Activated naive CD4-positive, alpha-beta T cell treated with anti-CD3 and anti-CD28 coated beads for 36 hours (primary cell): ENCODE data around the gene CSAG3. TPM values are rescaled to one million over a fixed set of nuclear protein-coding genes. Genes with fewer than 3 reads are reported as not detected.
"Not testable (repeated sequence)": the region's sequence is repeated elsewhere in the genome, so short reads cannot be mapped to it uniquely, and the experiment has no call there.

Source experiments
- CTCF ChIA-PET: fragments of 350-600 bp; sonication (Branson Sonifier 250); formaldehyde crosslinking; loops from one replicate; lab custom pipeline; 2021; ENCODE audit warnings: antibody characterized with exemption; lab: Charles Lee
- DNase-seq: peaks from one replicate; pipeline ENCODE4 v3.0.0-alpha.2; 2020
- H3K27ac Mint-ChIP-seq: one replicate; pipeline ENCODE4 v1.8.0; 2021; ENCODE audit warnings: mild to moderate bottlenecking, mixed read lengths
- H3K27me3 Mint-ChIP-seq: one replicate; pipeline ENCODE4 v1.8.0; 2021; ENCODE audit warnings: low read depth, mixed read lengths
- H3K36me3 Mint-ChIP-seq: one replicate; pipeline ENCODE4 v1.8.0; 2021; ENCODE audit warnings: low read depth, mixed read lengths
- H3K4me1 Mint-ChIP-seq: one replicate; pipeline ENCODE4 v1.8.0; 2021; ENCODE audit warnings: low read depth, mixed read lengths
- H3K4me3 Mint-ChIP-seq: one replicate; pipeline ENCODE4 v1.8.0; 2021; ENCODE audit warnings: mild to moderate bottlenecking, moderate library complexity, mixed read lengths
- H3K9me3 Mint-ChIP-seq: one replicate; pipeline ENCODE4 v1.8.0; 2021; ENCODE audit warnings: mixed read lengths
- intact Hi-C: fragments of 100-400 bp; cut with micrococcal nuclease; formaldehyde crosslinking; loops from one replicate; pipeline ENCODE4 v1.15.1; 2023
- total RNA-seq, 2 experiments: library from RNA; stranded (reverse); gene quantifications; one replicate each; pipeline ENCODE4 v1.2.3, GENCODE V29; 2021

CSAG3 gene
- total RNA-seq, 2 experiments from 2014 or later: 0.26 to 0.74 TPM

GRCh38 chrX:152754871-152755270 is 4.1 kb upstream of the CSAG3 start:
- H3K9me3 Mint-ChIP-seq, H3K4me1 Mint-ChIP-seq, H3K4me3 Mint-ChIP-seq, DNase-seq, H3K27me3 Mint-ChIP-seq, H3K36me3 Mint-ChIP-seq, intact Hi-C loops, H3K27ac Mint-ChIP-seq, CTCF ChIA-PET: not testable (repeated sequence)

GRCh38 chrX:152759544-152759943 is 526 bp downstream of the CSAG3 start:
- H3K36me3 Mint-ChIP-seq, H3K4me3 Mint-ChIP-seq, H3K4me1 Mint-ChIP-seq, H3K27me3 Mint-ChIP-seq, H3K9me3 Mint-ChIP-seq, CTCF ChIA-PET, intact Hi-C loops, DNase-seq, H3K27ac Mint-ChIP-seq: not testable (repeated sequence)

- H3K9me3 Mint-ChIP-seq, intact Hi-C loops, H3K27me3 Mint-ChIP-seq, DNase-seq, H3K36me3 Mint-ChIP-seq, CTCF ChIA-PET, H3K4me1 Mint-ChIP-seq, H3K4me3 Mint-ChIP-seq, H3K27ac Mint-ChIP-seq: not testable (repeated sequence)
Measured at GRCh38 chrX:152761582-152761981, 2.6 kb downstream of the CSAG3 start.

GRCh38 chrX:152766562-152766961 is 7.5 kb downstream of the CSAG3 start:
- H3K9me3 Mint-ChIP-seq, H3K36me3 Mint-ChIP-seq, H3K4me3 Mint-ChIP-seq, H3K27me3 Mint-ChIP-seq, CTCF ChIA-PET, H3K4me1 Mint-ChIP-seq, H3K27ac Mint-ChIP-seq, intact Hi-C loops, DNase-seq: not testable (repeated sequence)

DNA sequence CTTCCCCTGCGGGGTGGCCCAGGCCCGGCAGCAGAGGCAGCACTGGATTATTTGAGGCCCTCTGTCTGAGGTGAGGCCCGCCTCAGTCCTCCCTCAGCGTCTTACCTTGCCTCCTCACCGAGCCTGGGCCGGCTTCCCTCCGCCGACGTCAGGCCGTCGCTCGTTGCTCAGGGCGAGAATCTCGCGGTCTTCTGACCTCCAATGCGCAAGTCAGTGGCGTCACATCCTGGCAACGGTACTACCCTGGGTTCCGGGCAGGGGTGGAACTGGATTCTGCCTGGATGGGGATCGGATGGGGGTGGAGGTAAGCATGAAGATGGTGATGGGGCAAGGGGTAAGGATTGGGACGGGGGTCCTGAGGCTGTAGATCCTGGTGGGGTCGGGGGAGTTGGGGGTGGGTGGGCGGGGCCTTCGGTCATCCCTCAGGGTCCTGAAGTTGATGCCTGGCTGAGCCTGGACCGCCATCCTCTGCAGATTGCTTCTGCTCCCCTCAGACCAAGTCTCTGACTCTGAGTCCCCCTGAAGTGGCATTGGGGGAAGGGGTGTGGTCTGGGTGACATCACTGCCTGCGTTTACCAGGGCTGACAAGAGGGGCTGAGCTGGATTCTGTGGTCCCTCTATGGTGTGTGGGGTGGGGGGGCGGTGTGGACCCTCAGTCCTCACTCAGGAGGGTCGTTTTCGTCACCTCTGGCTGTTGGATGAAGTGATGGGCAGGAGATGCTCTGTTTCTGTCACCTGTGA is 10.7 kb downstream of the CSAG3 start, which contains the start of gene MAGEA6:
MAGEA6 (minus strand) TSS at position 141 of the 741 bp plus-strand sequence. CDS start 2,039 bp downstream, outside the sequence.
- H3K27me3 Mint-ChIP-seq, H3K4me3 Mint-ChIP-seq, H3K27ac Mint-ChIP-seq, H3K9me3 Mint-ChIP-seq, DNase-seq, intact Hi-C loops, CTCF ChIA-PET, H3K4me1 Mint-ChIP-seq, H3K36me3 Mint-ChIP-seq: not testable (repeated sequence)

DNA sequence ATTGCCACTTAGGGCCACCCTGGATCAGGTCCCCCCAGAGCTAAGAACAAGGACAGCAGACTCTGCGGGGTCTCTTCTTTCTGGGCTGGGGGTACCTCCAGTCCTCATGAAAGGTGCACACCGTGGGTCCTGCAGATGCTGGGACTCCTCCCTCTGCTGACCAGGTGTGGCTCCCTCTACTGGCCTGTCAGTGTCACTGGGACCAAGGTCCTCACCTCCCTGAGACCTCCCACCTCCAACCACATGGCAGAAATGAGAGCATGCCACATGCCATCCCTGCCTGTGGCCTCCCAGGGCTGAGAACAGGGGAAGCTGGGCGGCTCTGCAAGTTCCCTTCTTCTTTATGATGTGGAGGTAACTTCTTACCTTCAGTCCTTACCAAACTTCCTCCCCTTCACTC is 28.0 kb downstream of the CSAG3 start:
- DNase-seq, CTCF ChIA-PET, H3K36me3 Mint-ChIP-seq, H3K4me3 Mint-ChIP-seq, intact Hi-C loops, H3K27ac Mint-ChIP-seq, H3K27me3 Mint-ChIP-seq, H3K4me1 Mint-ChIP-seq, H3K9me3 Mint-ChIP-seq: not testable (repeated sequence)

DNA sequence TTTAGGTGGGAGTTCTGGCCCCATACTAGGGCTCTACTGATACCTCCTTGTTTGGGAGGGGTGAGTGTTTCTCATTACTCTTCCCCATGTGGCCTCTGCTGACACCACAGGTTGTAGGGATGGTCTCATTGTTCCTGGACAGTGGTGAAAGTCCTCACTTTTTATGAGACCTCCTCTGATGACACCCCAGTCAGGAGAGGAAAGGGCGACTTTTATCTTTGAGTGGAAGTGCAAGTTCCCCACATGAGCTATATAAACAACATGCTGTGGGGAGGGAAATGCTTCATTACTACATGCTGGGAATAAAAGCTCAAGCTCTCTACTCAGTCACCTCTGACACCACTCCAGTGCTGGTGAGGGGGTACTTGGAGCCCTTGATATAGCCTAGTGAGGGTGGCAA is 39.9 kb downstream of the CSAG3 start:
- no peak overlapping the region for H3K4me3 Mint-ChIP-seq

DNA sequence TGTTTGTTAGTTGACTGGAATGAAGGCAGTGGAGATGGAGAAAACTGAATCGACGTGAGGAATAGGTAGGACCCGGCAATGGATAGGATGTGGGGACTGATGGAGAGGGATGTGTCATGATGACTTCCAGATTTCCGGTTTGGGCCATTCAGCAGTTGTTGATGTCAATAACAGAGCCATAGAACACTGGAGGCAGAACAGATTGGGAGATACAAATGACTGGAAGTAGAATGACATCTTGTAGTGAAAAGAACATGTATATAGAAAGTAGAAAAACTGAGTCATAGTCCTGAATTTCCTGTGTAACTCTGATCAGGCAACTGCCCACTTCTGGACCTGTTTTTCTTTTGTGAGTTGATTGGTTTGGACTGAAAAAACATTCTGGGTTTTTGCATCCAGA is 47.0 kb downstream of the CSAG3 start:
- no peak overlapping the region for H3K27ac Mint-ChIP-seq
- H3K4me3 Mint-ChIP-seq: no peak overlapping the region
- no peaks in the 10 kb centered on the region for H3K36me3 Mint-ChIP-seq
- intact Hi-C loops: no loop called here
- H3K27me3 Mint-ChIP-seq: no peaks in the 10 kb centered on the region
- no peak for DNase-seq
- CTCF ChIA-PET: no interaction called here
- peaks cover 5% of the 10 kb centered on the region for H3K4me1 Mint-ChIP-seq
- H3K9me3 Mint-ChIP-seq: no peaks in the 10 kb centered on the region

More for the DNA sequence above, 39.9 kb downstream of the CSAG3 start:
- intact Hi-C loops: no loop called here
- H3K4me1 Mint-ChIP-seq: no peaks in the 10 kb centered on the region
- H3K36me3 Mint-ChIP-seq: no peaks in the 10 kb centered on the region
- no peaks in the 10 kb centered on the region for H3K27me3 Mint-ChIP-seq
- CTCF ChIA-PET: no interaction called here
- no peaks in the 10 kb centered on the region for H3K9me3 Mint-ChIP-seq
- no peak overlapping the region for H3K27ac Mint-ChIP-seq
- DNase-seq: no peak

Other genes with a start within 250 kb of the CSAG3 start
- under 1 TPM in 1 of 2 experiments, not detected in 1; 0.05 TPM for gene GABRQ, start 121.3 kb upstream of the CSAG3 start, total RNA-seq
- not detected for gene MAGEA3, start 60.4 kb upstream of the CSAG3 start, total RNA-seq
- under 1 TPM; 0.26 to 0.30 TPM for gene CSAG2, start 49.9 kb upstream of the CSAG3 start, total RNA-seq
- gene MAGEA2B, start 44.6 kb upstream of the CSAG3 start, total RNA-seq: not detected
- not detected for gene CSAG1, start 25.5 kb upstream of the CSAG3 start, total RNA-seq
- gene MAGEA12, start 25.5 kb upstream of the CSAG3 start, total RNA-seq: not detected
- not detected for gene MAGEA2, start 5.4 kb upstream of the CSAG3 start, total RNA-seq
- not detected for gene MAGEA6, start 10.5 kb downstream of the CSAG3 start, total RNA-seq
- gene CETN2, start 71.5 kb downstream of the CSAG3 start, total RNA-seq: 10 to 100 TPM; 10.1 to 11.9 TPM
- gene NSDHL, start 71.8 kb downstream of the CSAG3 start, total RNA-seq: 10 to 100 TPM; 13.3 to 16.2 TPM
- gene ZNF185, start 138.8 kb downstream of the CSAG3 start, total RNA-seq: 1 to 10 TPM; 1.9 to 2.3 TPM
- not detected for gene PNMA5, start 234.9 kb downstream of the CSAG3 start, total RNA-seq